CD4-positive, alpha-beta T cell treated with Interleukin-4 for 1 hour (primary cell): ENCODE data around the gene UBE2J2.

Source experiments
- DNase-seq, 2 donors: peaks; one replicate each; pipeline ENCODE4 v3.0.0-alpha.2; 2020 to 2022

UBE2J2 gene

GRCh38 chr1:1225238-1225845 lies 48.3 kb downstream of the UBE2J2 start:
- DNase-seq = no peak

- DNase-seq = no peak
These were observed 49.8 kb downstream of the UBE2J2 start for GRCh38 chr1:1223891-1224290.

GRCh38 chr1:1223321-1223720 lies 50.3 kb downstream of the UBE2J2 start:
- no peak for DNase-seq

- no peak for DNase-seq
These were observed 51.0 kb downstream of the UBE2J2 start for GRCh38 chr1:1222575-1223225.

- DNase-seq = no peak
These were observed 51.6 kb downstream of the UBE2J2 start for GRCh38 chr1:1221887-1222574.

- DNase-seq = no peak
These were observed 53.5 kb downstream of the UBE2J2 start for GRCh38 chr1:1220197-1220596.

GRCh38 chr1:1219341-1219740 lies 54.3 kb downstream of the UBE2J2 start:
- DNase-seq = peak; percentile 39 to 78

- DNase-seq = no peak
These were observed 55.0 kb downstream of the UBE2J2 start for GRCh38 chr1:1218524-1219200.

- peak in 1 of 2 donors; percentile 66 for DNase-seq
These were observed 55.8 kb downstream of the UBE2J2 start for GRCh38 chr1:1217621-1218523.

GRCh38 chr1:1216770-1217620 lies 56.7 kb downstream of the UBE2J2 start:
- DNase-seq = peak; percentile 42 to 83

- DNase-seq = no peak
These were observed 57.6 kb downstream of the UBE2J2 start for GRCh38 chr1:1215881-1216605.

GRCh38 chr1:1215080-1215676 lies 58.5 kb downstream of the UBE2J2 start:
- peak in 1 of 2 donors; percentile 56 for DNase-seq

GRCh38 chr1:1213345-1214265 lies 60.0 kb downstream of the UBE2J2 start, which contains the start of gene TNFRSF4:
Gene TNFRSF4 (minus strand): TSS chr1:1214153. CDS start chr1:1214127, 26 bp downstream.
- peak; percentile 42 to 59 for DNase-seq

- DNase-seq = peak; percentile 52 to 60
These were observed 60.8 kb downstream of the UBE2J2 start for GRCh38 chr1:1212780-1213344.

GRCh38 chr1:1211541-1212441 lies 61.9 kb downstream of the UBE2J2 start:
- DNase-seq = no peak

- no peak for DNase-seq
These were observed 62.7 kb downstream of the UBE2J2 start for GRCh38 chr1:1210726-1211540.
